ENCODE data around the gene IL1RAPL2. TPM values are rescaled to one million over a fixed set of nuclear protein-coding genes. Genes with fewer than 3 reads are reported as not detected.

IL1RAPL2 gene
- total and polyA plus RNA-seq, 2 donors (not counting 3 experiments of a cell fraction or from before 2014, with no cell fraction given): not detected

- dilution Hi-C loops (cut with MboI; ENCODE audit: extremely low pct_ligation_motif_present, low sequenced_read_pairs): no loop called here
- H2AFZ ChIP-seq (ENCODE audit: low read depth, low read length): no peak overlapping the region
- no peak for FAIRE-seq
- BruUV-seq (replicated peaks): no TSS peak
- H3K36me3 ChIP-seq (ENCODE audit: control insufficient read depth in 2 of 2, extremely low read depth in 1 of 2, insufficient read depth in 2 of 2, low read length in 2 of 2): no peaks in the 10 kb centered on the region
- H3K4me1 ChIP-seq (ENCODE audit: control insufficient read depth, extremely low read depth, insufficient read depth, low read length): no peaks in the 10 kb centered on the region
- no peaks in the 10 kb centered on the region for H3K9me1 ChIP-seq (replicated peaks; ENCODE audit: control insufficient read depth, extremely low read depth, insufficient read depth, low read length)
- no peak overlapping the region for H3K4me2 ChIP-seq (ENCODE audit: insufficient read depth, low read length)
- H3K27ac ChIP-seq (ENCODE audit: insufficient read depth, low read depth, low read length): no peak overlapping the region
- no peaks in the 10 kb centered on the region for H3K27me3 ChIP-seq (ENCODE audit: control insufficient read depth in 2 of 2, insufficient read depth in 2 of 2, low read length in 2 of 2)
- H3K4me3 ChIP-seq (replicated peaks in 1 of 3; ENCODE audit: insufficient read depth in 1 of 3, low read depth in 1 of 3, low read length in 3 of 3): no peak overlapping the region
- intact Hi-C loops (cut with micrococcal nuclease): no loop called here
- DNase-seq (ENCODE audit: low read depth, low spot score): no peak
- no peaks in the 10 kb centered on the region for H3K79me2 ChIP-seq (ENCODE audit: control insufficient read depth, insufficient read depth, low read length)
- TF ChIP-seq CTCF (IDR thresholded peaks at IDR 0.05; ENCODE audit: extremely low read depth in 1 of 2, insufficient read depth in 1 of 2, low read depth in 1 of 2, low read length in 2 of 2) (no peak), GATA2 (IDR thresholded peaks at IDR 0.05; ENCODE audit: insufficient read depth, insufficient read length, low read depth, low read length) (no peak), FOS (IDR thresholded peaks at IDR 0.05; ENCODE audit: borderline replicate concordance, insufficient read depth, low read length) (no peak), MYC (IDR thresholded peaks at IDR 0.05; ENCODE audit: low read depth, low read length) (no peak), POLR2A (IDR thresholded peaks at IDR 0.05; ENCODE audit: low read depth, low read length) (no peak), MAX (IDR thresholded peaks at IDR 0.05; ENCODE audit: insufficient read depth, insufficient read length) (no peak), EZH2 (IDR thresholded peaks at IDR 0.05; ENCODE audit: borderline replicate concordance, low read depth, low read length, severe bottlenecking) (no peak), JUN (IDR thresholded peaks at IDR 0.05; ENCODE audit: borderline replicate concordance, insufficient read depth, insufficient read length, low read depth) (no peak), POLR2AphosphoS5 (IDR thresholded peaks at IDR 0.05; ENCODE audit: insufficient read depth, low read depth, low read length) (no peak)
- POLR2A ChIA-PET: no interaction called here
- H3K9ac ChIP-seq (replicated peaks; ENCODE audit: extremely low read depth, insufficient read depth, low read length): no peak overlapping the region
- no peaks in the 10 kb centered on the region for H3K9me3 ChIP-seq (replicated peaks; ENCODE audit: control insufficient read depth, insufficient read depth, low read length)
- H4K20me1 ChIP-seq (replicated peaks; ENCODE audit: control insufficient read depth, extremely low read depth, insufficient read depth, low read length): no peaks in the 10 kb centered on the region
- CTCF ChIA-PET: no interaction called here
Measured at GRCh38 chrX:105226499-105226898, 660.5 kb downstream of the IL1RAPL2 start.
